Esophagus (tissue), 2 donors: ENCODE data around the gene GKAP1. TPM values are rescaled to one million over a fixed set of nuclear protein-coding genes. Genes with fewer than 3 reads are reported as not detected.

Source experiments
- H3K27ac ChIP-seq, 2 donors: one replicate each; pipeline ENCODE4 v1.5.1; 2013; ENCODE audit warnings: low read depth in 2 of 2, mild to moderate bottlenecking in 2 of 2, inconsistent platforms in 1 of 2, low read length in 1 of 2, moderate library complexity in 1 of 2
- H3K27me3 ChIP-seq, 2 donors: one replicate each; pipeline ENCODE4 v1.6.1; 2013; ENCODE audit warnings: low read length in 2 of 2, control low read depth in 1 of 2, mild to moderate bottlenecking in 1 of 2; ENCODE audit not compliant: insufficient read depth in 2 of 2, control insufficient read depth in 1 of 2
- H3K36me3 ChIP-seq, 2 donors: one replicate each; pipeline ENCODE4 v1.6.1; 2013; ENCODE audit warnings: low read length in 1 of 2; ENCODE audit not compliant: control insufficient read depth in 2 of 2, insufficient read depth in 2 of 2
- H3K4me1 ChIP-seq, 2 donors: one replicate each; pipeline ENCODE4 v1.6.1; 2013; ENCODE audit warnings: low read length in 1 of 2; ENCODE audit not compliant: control insufficient read depth in 2 of 2, insufficient read depth in 2 of 2
- H3K4me3 ChIP-seq, 2 donors: one replicate each; pipeline ENCODE4 v1.5.1; 2013; ENCODE audit warnings: low read length in 2 of 2, mild to moderate bottlenecking in 2 of 2, low read depth in 1 of 2, moderate library complexity in 1 of 2
- H3K9me3 ChIP-seq, 2 donors: one replicate each; pipeline ENCODE4 v1.6.1; 2013; ENCODE audit warnings: mild to moderate bottlenecking in 2 of 2, low read depth in 1 of 2, low read length in 1 of 2, moderate library complexity in 1 of 2; ENCODE audit not compliant: control insufficient read depth in 2 of 2, insufficient read depth in 1 of 2
- WGBS, 2 donors: extraction: QIAGEN DNeasy Blood & Tissue Kit; methylation state at CpG; one replicate each; pipeline ENCODE4 v1.1.7; 2013; 5-methylcytosine and 5-hydroxymethylcytosine counted together
- polyA plus RNA-seq, 2 donors: library from polyadenylated mRNA; stranded (reverse); fragments of 200-250 nt; gene quantifications; one replicate each; pipeline ENCODE4 v1.2.3, GENCODE V29; 2013
- donor health status: healthy with polysubstance abuse.
- donor health status: Bipolar disorder and iron deficiency.

The GKAP1 gene
- polyA plus RNA-seq, 2 donors: 2.3 to 4.0 TPM

GRCh38 chr9:83691492-83691891 lies 126.1 kb downstream of the GKAP1 start:
- 76 to 83% methylated on average over 3 of the region's 3 CpGs for WGBS, 2 donors
- no peaks in the 10 kb centered on the region for H3K27me3 ChIP-seq
- H3K4me3 ChIP-seq: no peak overlapping the region
- H3K27ac ChIP-seq: no peak overlapping the region
- no peaks in the 10 kb centered on the region for H3K4me1 ChIP-seq
- H3K36me3 ChIP-seq: no peaks in the 10 kb centered on the region
- H3K9me3 ChIP-seq: no peaks in the 10 kb centered on the region

Other genes starting within 250 kb of the GKAP1 start
- gene IDNK, start 194.6 kb downstream of the GKAP1 start, polyA plus RNA-seq: 1 to 10 TPM; 6.3 to 8.1 TPM
- gene UBQLN1, start 109.8 kb downstream of the GKAP1 start, polyA plus RNA-seq: 10 to 100 TPM; 26.1 to 35.8 TPM
- gene KIF27, start 103.7 kb upstream of the GKAP1 start, polyA plus RNA-seq: 1 to 10 TPM in 1 of 2 donors, under 1 TPM in 1; 0.76 to 1.2 TPM
- gene HNRNPK, start 162.4 kb upstream of the GKAP1 start, polyA plus RNA-seq: 100 to 1,000 TPM; 176 to 299 TPM
- 1 to 10 TPM; 2.3 to 3.6 TPM for gene RMI1, start 163.0 kb upstream of the GKAP1 start, polyA plus RNA-seq